CD4-positive, alpha-beta memory T cell (primary cell): Measurements from ENCODE around the gene EIF2D. TPM values are rescaled to one million over a fixed set of nuclear protein-coding genes. Genes with fewer than 3 reads are reported as not detected.
A peak's percentile ranks its signal among the peaks of the same experiment; 100 is the strongest.

Source experiments
- CTCF ChIA-PET: fragments of 350-600 bp; sonication (Branson Sonifier 250); formaldehyde crosslinking; loops from one replicate; lab custom pipeline; 2021; ENCODE audit warnings: inconsistent platforms; ENCODE audit not compliant: partially characterized antibody; lab: Charles Lee
- POLR2A ChIA-PET: fragments of 350-600 bp; sonication (Branson Sonifier 250); formaldehyde crosslinking; loops from one replicate; lab custom pipeline; 2021; ENCODE audit not compliant: partially characterized antibody; lab: Charles Lee
- DNase-seq, 5 donors: peaks; one replicate each; pipeline versions ENCODE4 v3.0.0 to v3.0.0-alpha.2; 2020 to 2022; ENCODE audit warnings: mixed read lengths in 1 of 5
- H3K27ac ChIP-seq: one replicate; pipeline ENCODE4 v1.7.0; 2013; ENCODE audit warnings: low read depth, low read length
- H3K27me3 ChIP-seq: 2 replicates; pipeline ENCODE4 v1.7.0; 2013; ENCODE audit warnings: mild to moderate bottlenecking, low read length, moderate library complexity; ENCODE audit not compliant: insufficient read depth
- H3K36me3 ChIP-seq: 2 replicates; pipeline ENCODE4 v1.7.0; 2013; ENCODE audit warnings: mild to moderate bottlenecking, low read length, moderate library complexity; ENCODE audit not compliant: insufficient read depth
- H3K4me1 ChIP-seq: 2 replicates; pipeline ENCODE4 v1.7.0; 2013; ENCODE audit warnings: mild to moderate bottlenecking, low read length, moderate library complexity; ENCODE audit not compliant: insufficient read depth
- H3K4me3 ChIP-seq, 2 donors: one replicate each; pipeline ENCODE4 v1.7.0; 2013; ENCODE audit warnings: low read length in 2 of 2, mild to moderate bottlenecking in 1 of 2
- H3K9me3 ChIP-seq, 2 donors: one replicate each; pipeline ENCODE4 v1.7.0; 2013; ENCODE audit warnings: low read length in 2 of 2, control low read depth in 1 of 2; ENCODE audit not compliant: control insufficient read depth in 1 of 2
- H3K27ac Mint-ChIP-seq, 7 donors: one replicate each; pipeline ENCODE4 v1.8.0; 2020 to 2021; ENCODE audit warnings: mixed read lengths in 7 of 7, mild to moderate bottlenecking in 6 of 7, inconsistent platforms in 3 of 7, moderate library complexity in 3 of 7
- H3K27me3 Mint-ChIP-seq, 2 donors: one replicate each; pipeline ENCODE4 v1.8.0; 2020 to 2021; ENCODE audit warnings: mixed read lengths in 2 of 2
- H3K36me3 Mint-ChIP-seq, 2 donors: one replicate each; pipeline ENCODE4 v1.8.0; 2020 to 2021; ENCODE audit warnings: mixed read lengths in 2 of 2, inconsistent platforms in 1 of 2, mild to moderate bottlenecking in 1 of 2
- H3K4me1 Mint-ChIP-seq, 4 donors: one replicate each; pipeline ENCODE4 v1.8.0; 2020 to 2021; ENCODE audit warnings: mixed read lengths in 4 of 4, mild to moderate bottlenecking in 1 of 4
- H3K4me3 Mint-ChIP-seq, 8 donors: one replicate each; pipeline ENCODE4 v1.8.0; 2020 to 2021; ENCODE audit warnings: mixed read lengths in 8 of 8, mild to moderate bottlenecking in 7 of 8, moderate library complexity in 6 of 8, inconsistent platforms in 3 of 8
- H3K9me3 Mint-ChIP-seq, 8 donors: one replicate each; pipeline ENCODE4 v1.8.0; 2020 to 2021; ENCODE audit warnings: mixed read lengths in 8 of 8, mild to moderate bottlenecking in 5 of 8, inconsistent platforms in 3 of 8, moderate library complexity in 1 of 8
- intact Hi-C: fragments of 100-400 bp; cut with micrococcal nuclease; formaldehyde crosslinking; loops from one replicate; pipeline ENCODE4 v1.15.1; 2023
- polyA plus RNA-seq, 2 donors: library from polyadenylated mRNA; unstranded; fragments of 300-500 nt; fragmentation: Illumina TruSeq; gene quantifications; one replicate each; pipeline ENCODE4 v1.2.3, GENCODE V29; 2021
- total RNA-seq, 2 experiments: library from RNA; stranded (reverse); gene quantifications; one replicate each; pipeline ENCODE4 v1.2.3, GENCODE V29; 2021

Gene EIF2D
- total and polyA plus RNA-seq, 4 experiments from 2014 or later, result 33.5 to 54.5 (median 46.2) TPM

GRCh38 chr1:206636671-206637070, 24.4 kb upstream of the EIF2D start:
- H3K9me3 Mint-ChIP-seq, result no peaks in the 10 kb centered on the region
- no peaks in the 10 kb centered on the region for H3K36me3 Mint-ChIP-seq
- peaks cover 15% of the 10 kb centered on the region for H3K4me1 ChIP-seq
- H3K27ac ChIP-seq, result no peak overlapping the region
- H3K4me3 Mint-ChIP-seq, result peak overlapping the region in 2 of 8 donors; percentile 14 to 33
- no peak overlapping the region for H3K4me3 ChIP-seq
- CTCF ChIA-PET, result interaction anchor here (0.9 to 5.4 kb wide), 5 partner anchors 10 to 91 kb away, joined by 3 to 30 read pairs (median 9); partner anchors contain the start of gene EIF2D
- intact Hi-C loops, result loop anchor here (10.0 kb wide), 1 partner anchor 438 kb away; no protein-coding TSS in a partner anchor
- DNase-seq, result no peak
- POLR2A ChIA-PET, result interaction anchor here (2.4 kb wide), 1 partner anchor 24 kb away, joined by 19 read pairs; the partner anchor contains the start of gene EIF2D
- H3K36me3 ChIP-seq, result no peaks in the 10 kb centered on the region
- peak overlapping the region in 2 of 7 donors; percentile 2 to 5 for H3K27ac Mint-ChIP-seq
- H3K4me1 Mint-ChIP-seq, result peaks cover 8 to 26% (median 13%) of the 10 kb centered on the region in 4 donors
- H3K27me3 ChIP-seq, result no peaks in the 10 kb centered on the region
- peaks cover 4 to 5% of the 10 kb centered on the region in 2 donors for H3K27me3 Mint-ChIP-seq
- no peaks in the 10 kb centered on the region for H3K9me3 ChIP-seq

- H3K9me3 ChIP-seq, result no peaks in the 10 kb centered on the region
- H3K9me3 Mint-ChIP-seq, result no peaks in the 10 kb centered on the region
- intact Hi-C loops, result loop anchor here (1.0 to 10.0 kb wide), 5 partner anchors 24 to 439 kb away; partner anchors contain the start of gene EIF2D
- H3K36me3 Mint-ChIP-seq, result no peaks in the 10 kb centered on the region
- peak in 2 of 5 donors; percentile 14 to 23 for DNase-seq
- peaks cover 15% of the 10 kb centered on the region for H3K4me1 ChIP-seq
- ChIA-PET POLR2A (interaction anchor here (0.6 to 2.4 kb wide), 12 partner anchors 12 to 285 kb away, joined by 3 to 19 read pairs (median 4); partner anchors contain the start of genes EIF2D, FCMR and RASSF5), CTCF (interaction anchor here (1.0 to 9.9 kb wide), 15 partner anchors 9 to 346 kb away, joined by 3 to 274 read pairs (median 6); partner anchors contain the start of genes EIF2D and MAPKAPK2)
- peak overlapping the region; percentile 69 to 95 (median 79) for H3K4me3 Mint-ChIP-seq
- H3K4me3 ChIP-seq, result peak overlapping the region; percentile 37 to 87
- peaks cover 4 to 7% of the 10 kb centered on the region in 2 donors for H3K27me3 Mint-ChIP-seq
- H3K27me3 ChIP-seq, result no peaks in the 10 kb centered on the region
- no peaks in the 10 kb centered on the region for H3K36me3 ChIP-seq
- H3K4me1 Mint-ChIP-seq, result peaks cover 8 to 26% (median 13%) of the 10 kb centered on the region in 4 donors
- peak overlapping the region; percentile 24 for H3K27ac ChIP-seq
- peak overlapping the region in 6 of 7 donors; percentile 46 to 85 (median 67) for H3K27ac Mint-ChIP-seq
Observed at GRCh38 chr1:206635978-206636345, 23.7 kb upstream of the EIF2D start.

GRCh38 chr1:206635080-206635977, 23.1 kb upstream of the EIF2D start, which contains the start of gene DYRK3:
Gene DYRK3, plus strand, starts transcription at chr1:206635536. Its CDS starts 168 bp downstream, at chr1:206635704.
- peaks cover 4 to 7% of the 10 kb centered on the region in 2 donors for H3K27me3 Mint-ChIP-seq
- Histone ChIP-seq H3K4me3 (peak within 1 kb of the TSS; percentile 37 to 87), H3K27me3 (no peaks in the 10 kb centered on the region), H3K4me1 (peaks cover 15% of the 10 kb centered on the region), H3K36me3 (no peaks in the 10 kb centered on the region), H3K27ac (peak within 1 kb of the TSS; percentile 48), H3K9me3 (no peaks in the 10 kb centered on the region)
- POLR2A ChIA-PET, result interaction anchor here (0.6 to 2.4 kb wide), 15 partner anchors 13 to 346 kb away, joined by 3 to 19 read pairs (median 3); partner anchors contain the start of genes EIF2D, FCMR and RASSF5
- intact Hi-C loops, result loop anchor here (1.0 to 10.0 kb wide), 5 partner anchors 23 to 439 kb away; partner anchors contain the start of gene EIF2D
- no peaks in the 10 kb centered on the region for H3K9me3 Mint-ChIP-seq
- CTCF ChIA-PET, result interaction anchor here (0.8 to 9.9 kb wide), 31 partner anchors 9 to 368 kb away, joined by 3 to 274 read pairs (median 4); partner anchors contain the start of genes EIF2D, IKBKE and MAPKAPK2
- H3K4me1 Mint-ChIP-seq, result peaks cover 8 to 26% (median 13%) of the 10 kb centered on the region in 4 donors
- peak; percentile 84 to 91 (median 87) for DNase-seq
- H3K36me3 Mint-ChIP-seq, result no peaks in the 10 kb centered on the region
- H3K27ac Mint-ChIP-seq, result peak within 1 kb of the TSS; percentile 85 to 96 (median 95)
- H3K4me3 Mint-ChIP-seq, result peak within 1 kb of the TSS; percentile 87 to 96 (median 90)

GRCh38 chr1:206634365-206635079, 22.3 kb upstream of the EIF2D start:
- H3K27ac Mint-ChIP-seq, result peak overlapping the region; percentile 85 to 96 (median 95)
- peak; percentile 45 to 74 (median 52) for DNase-seq
- Histone ChIP-seq H3K4me3 (peak overlapping the region; percentile 37 to 87), H3K4me1 (peaks cover 15% of the 10 kb centered on the region), H3K36me3 (no peaks in the 10 kb centered on the region), H3K27me3 (no peaks in the 10 kb centered on the region), H3K27ac (peak overlapping the region; percentile 48), H3K9me3 (no peaks in the 10 kb centered on the region)
- CTCF ChIA-PET, result interaction anchor here (0.8 to 9.9 kb wide), 33 partner anchors 8 to 369 kb away, joined by 3 to 274 read pairs (median 4); partner anchors contain the start of genes EIF2D, IKBKE and MAPKAPK2
- H3K4me3 Mint-ChIP-seq, result peak overlapping the region; percentile 87 to 96 (median 90)
- H3K27me3 Mint-ChIP-seq, result peaks cover 4 to 8% of the 10 kb centered on the region in 2 donors
- intact Hi-C loops, result loop anchor here (1.0 to 10.0 kb wide), 7 partner anchors 22 to 440 kb away; partner anchors contain the start of gene EIF2D
- POLR2A ChIA-PET, result interaction anchor here (0.9 to 2.4 kb wide), 12 partner anchors 21 to 347 kb away, joined by 3 to 19 read pairs (median 4); partner anchors contain the start of genes EIF2D, FCMR and RASSF5
- H3K9me3 Mint-ChIP-seq, result no peaks in the 10 kb centered on the region
- no peaks in the 10 kb centered on the region for H3K36me3 Mint-ChIP-seq
- peaks cover 8 to 26% (median 13%) of the 10 kb centered on the region in 4 donors for H3K4me1 Mint-ChIP-seq

- ChIA-PET CTCF (interaction anchor here (0.8 to 9.9 kb wide), 18 partner anchors 13 to 348 kb away, joined by 3 to 274 read pairs (median 6); partner anchors contain the start of genes EIF2D and IKBKE), POLR2A (no interaction called here)
- H3K27ac Mint-ChIP-seq, result no peak overlapping the region
- H3K27ac ChIP-seq, result no peak overlapping the region
- no peaks in the 10 kb centered on the region for H3K9me3 Mint-ChIP-seq
- no peaks in the 10 kb centered on the region for H3K27me3 ChIP-seq
- DNase-seq, result no peak
- H3K4me3 Mint-ChIP-seq, result peak overlapping the region in 7 of 8 donors; percentile 1 to 87 (median 27)
- peaks cover 15% of the 10 kb centered on the region for H3K4me1 ChIP-seq
- intact Hi-C loops, result loop anchor here (1.0 to 10.0 kb wide), 5 partner anchors 31 to 441 kb away; no protein-coding TSS in a partner anchor
- H3K27me3 Mint-ChIP-seq, result peaks cover 4 to 8% of the 10 kb centered on the region in 2 donors
- no peaks in the 10 kb centered on the region for H3K9me3 ChIP-seq
- no peaks in the 10 kb centered on the region for H3K36me3 ChIP-seq
- H3K36me3 Mint-ChIP-seq, result no peaks in the 10 kb centered on the region
- H3K4me1 Mint-ChIP-seq, result peaks cover 8 to 26% (median 13%) of the 10 kb centered on the region in 4 donors
- H3K4me3 ChIP-seq, result no peak overlapping the region
Observed at GRCh38 chr1:206633708-206634121, 21.4 kb upstream of the EIF2D start.

- intact Hi-C loops, result loop anchor here (10.0 kb wide), 1 partner anchor 444 kb away; no protein-coding TSS in a partner anchor
- ChIA-PET CTCF (interaction anchor here (0.9 to 9.9 kb wide), 13 partner anchors 9 to 351 kb away, joined by 3 to 274 read pairs (median 4); partner anchors contain the start of genes EIF2D and IKBKE), POLR2A (no interaction called here)
- H3K36me3 ChIP-seq, result no peaks in the 10 kb centered on the region
- no peak overlapping the region for H3K4me3 ChIP-seq
- Mint-ChIP-seq H3K4me3 (no peak overlapping the region), H3K4me1 (peaks cover 6 to 22% (median 10%) of the 10 kb centered on the region in 4 donors), H3K27ac (no peak overlapping the region), H3K27me3 (peaks cover 8 to 9% of the 10 kb centered on the region in 2 donors), H3K36me3 (no peaks in the 10 kb centered on the region), H3K9me3 (peaks cover 0 to 3% (median 0%) of the 10 kb centered on the region in 8 donors)
- no peak overlapping the region for H3K27ac ChIP-seq
- H3K27me3 ChIP-seq, result no peaks in the 10 kb centered on the region
- DNase-seq, result no peak
- peaks cover 15% of the 10 kb centered on the region for H3K4me1 ChIP-seq
- no peaks in the 10 kb centered on the region for H3K9me3 ChIP-seq
Observed at GRCh38 chr1:206631085-206631509, 18.8 kb upstream of the EIF2D start.
